ENCODE data around the gene RBM23. TPM values are rescaled to one million over a fixed set of nuclear protein-coding genes. Genes with fewer than 3 reads are reported as not detected.
A peak's percentile ranks its signal among the peaks of the same experiment; 100 is the strongest.

The RBM23 gene
- total RNA-seq, 4 donors from 2014 or later, result 52.7 to 229 (median 102) TPM

DNA sequence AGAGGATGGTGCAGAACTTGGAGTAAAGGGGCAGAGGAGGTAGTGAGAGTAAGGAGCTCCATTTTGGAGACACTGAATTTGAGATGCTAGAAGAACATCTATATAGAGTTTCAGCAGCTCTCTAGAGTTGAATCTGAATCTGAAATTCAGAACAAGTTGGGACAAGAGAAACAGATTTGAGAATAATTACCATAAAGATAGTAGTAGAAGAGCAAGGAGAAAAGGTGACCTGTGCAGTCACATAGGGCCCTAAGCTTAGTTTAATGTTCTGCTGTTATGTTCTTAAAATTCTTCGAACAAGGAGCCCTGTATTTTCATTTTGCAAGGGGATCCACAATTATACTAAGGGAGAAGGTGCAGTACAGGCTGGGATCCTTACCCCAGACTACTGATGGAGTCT lies 28.5 kb downstream of the RBM23 start:
- no peaks in the 10 kb centered on the region for H3K9me3 ChIP-seq
- WGBS, result 82% methylated on average over 1 of the region's 1 CpG

DNA sequence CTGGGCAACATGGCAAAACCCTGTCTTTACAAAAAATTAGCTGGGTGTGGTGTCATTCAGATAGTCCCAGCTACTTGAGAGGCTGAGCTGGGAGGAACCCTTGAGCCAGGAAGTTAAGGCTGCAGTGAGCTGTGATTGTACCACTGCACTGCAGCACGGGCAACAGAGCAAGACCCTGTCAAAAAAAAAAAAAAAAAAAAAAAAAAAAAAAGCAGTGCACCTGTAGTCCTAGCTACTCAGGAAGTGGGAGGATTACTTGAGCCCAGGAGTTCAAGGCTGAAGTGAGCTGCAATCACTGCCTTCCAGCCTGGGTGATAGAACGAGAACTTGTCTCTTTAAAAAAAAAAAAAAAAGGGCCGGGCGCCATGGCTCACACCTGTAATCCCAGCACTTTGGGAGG lies 30.3 kb downstream of the RBM23 start:
- Histone ChIP-seq H3K36me3 (no peaks in the 10 kb centered on the region), H3K27me3 (no peaks in the 10 kb centered on the region), H3K4me1 (peaks cover 17 to 26% (median 20%) of the 10 kb centered on the region in 4 donors), H3K4me3 (no peak overlapping the region), H3K27ac (replicated peaks in 1 of 4) (no peak overlapping the region), H3K9me3 (no peaks in the 10 kb centered on the region)
- WGBS, result 79% methylated on average over 4 of the region's 4 CpGs
- intact Hi-C loops (cut with DNase I), result no loop called here
- no peak for DNase-seq (ENCODE audit: extremely low spot score)
- TF ChIP-seq EP300 (IDR thresholded peaks at IDR 0.05), result no peak
- no peak for TF ChIP-seq POLR2A (IDR thresholded peaks at IDR 0.05; ENCODE audit: low read depth)
- TF ChIP-seq, protein P1, sequence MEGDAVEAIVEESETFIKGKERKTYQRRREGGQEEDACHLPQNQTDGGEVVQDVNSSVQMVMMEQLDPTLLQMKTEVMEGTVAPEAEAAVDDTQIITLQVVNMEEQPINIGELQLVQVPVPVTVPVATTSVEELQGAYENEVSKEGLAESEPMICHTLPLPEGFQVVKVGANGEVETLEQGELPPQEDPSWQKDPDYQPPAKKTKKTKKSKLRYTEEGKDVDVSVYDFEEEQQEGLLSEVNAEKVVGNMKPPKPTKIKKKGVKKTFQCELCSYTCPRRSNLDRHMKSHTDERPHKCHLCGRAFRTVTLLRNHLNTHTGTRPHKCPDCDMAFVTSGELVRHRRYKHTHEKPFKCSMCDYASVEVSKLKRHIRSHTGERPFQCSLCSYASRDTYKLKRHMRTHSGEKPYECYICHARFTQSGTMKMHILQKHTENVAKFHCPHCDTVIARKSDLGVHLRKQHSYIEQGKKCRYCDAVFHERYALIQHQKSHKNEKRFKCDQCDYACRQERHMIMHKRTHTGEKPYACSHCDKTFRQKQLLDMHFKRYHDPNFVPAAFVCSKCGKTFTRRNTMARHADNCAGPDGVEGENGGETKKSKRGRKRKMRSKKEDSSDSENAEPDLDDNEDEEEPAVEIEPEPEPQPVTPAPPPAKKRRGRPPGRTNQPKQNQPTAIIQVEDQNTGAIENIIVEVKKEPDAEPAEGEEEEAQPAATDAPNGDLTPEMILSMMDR (IDR thresholded peaks at IDR 0.05), result no peak
- no peak for TF ChIP-seq POLR2AphosphoS5 (IDR thresholded peaks at IDR 0.05)

More for the DNA sequence above, 28.5 kb downstream of the RBM23 start:
- H3K4me1 ChIP-seq, result peaks cover 17 to 26% (median 20%) of the 10 kb centered on the region in 4 donors
- no peak for TF ChIP-seq POLR2A (IDR thresholded peaks at IDR 0.05; ENCODE audit: low read depth)
- no peak for TF ChIP-seq POLR2AphosphoS5 (IDR thresholded peaks at IDR 0.05)
- TF ChIP-seq EP300 (IDR thresholded peaks at IDR 0.05), result no peak
- TF ChIP-seq, protein P1 (IDR thresholded peaks at IDR 0.05), result no peak
- H3K4me3 ChIP-seq, result no peak overlapping the region
- intact Hi-C loops (cut with DNase I), result no loop called here
- DNase-seq (ENCODE audit: extremely low spot score), result no peak
- H3K36me3 ChIP-seq, result no peaks in the 10 kb centered on the region
- no peaks in the 10 kb centered on the region for H3K27me3 ChIP-seq
- H3K27ac ChIP-seq (replicated peaks in 1 of 4), result no peak overlapping the region

DNA sequence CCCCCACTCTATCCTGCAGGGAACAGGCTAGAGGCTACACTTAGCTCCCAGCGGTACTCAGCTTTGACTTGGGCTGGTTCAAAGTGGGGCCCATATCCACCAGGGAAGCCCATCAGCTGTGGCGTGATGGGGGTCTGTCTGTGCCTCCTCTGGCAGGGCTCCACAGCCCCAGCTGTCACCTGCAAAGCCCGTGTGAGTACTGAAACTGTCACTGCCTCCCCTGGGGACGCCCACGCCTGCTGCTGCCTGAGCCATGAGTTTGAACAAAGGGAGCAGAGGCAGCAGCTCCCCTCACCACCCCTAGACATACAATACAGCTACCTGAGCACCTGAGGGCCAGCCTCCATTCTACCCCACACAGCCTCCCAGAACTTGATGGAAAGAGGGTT lies 31.0 kb downstream of the RBM23 start:
- Histone ChIP-seq H3K4me3 (peak overlapping the region in 1 of 4 donors; percentile 74), H3K27ac (replicated peaks in 1 of 4) (no peak overlapping the region), H3K4me1 (peaks cover 20 to 33% (median 26%) of the 10 kb centered on the region in 4 donors), H3K9me3 (no peaks in the 10 kb centered on the region), H3K27me3 (peaks cover 0 to 5% (median 0%) of the 10 kb centered on the region in 4 donors), H3K36me3 (no peaks in the 10 kb centered on the region)
- no peak for DNase-seq (ENCODE audit: extremely low spot score)
- WGBS, result 89% methylated on average over 3 of the region's 5 CpGs
- TF ChIP-seq POLR2AphosphoS5 (IDR thresholded peaks at IDR 0.05) (no peak), POLR2A (IDR thresholded peaks at IDR 0.05; ENCODE audit: low read depth) (no peak)
- TF ChIP-seq, protein P1 (IDR thresholded peaks at IDR 0.05), result no peak
- intact Hi-C loops (cut with DNase I), result no loop called here

DNA sequence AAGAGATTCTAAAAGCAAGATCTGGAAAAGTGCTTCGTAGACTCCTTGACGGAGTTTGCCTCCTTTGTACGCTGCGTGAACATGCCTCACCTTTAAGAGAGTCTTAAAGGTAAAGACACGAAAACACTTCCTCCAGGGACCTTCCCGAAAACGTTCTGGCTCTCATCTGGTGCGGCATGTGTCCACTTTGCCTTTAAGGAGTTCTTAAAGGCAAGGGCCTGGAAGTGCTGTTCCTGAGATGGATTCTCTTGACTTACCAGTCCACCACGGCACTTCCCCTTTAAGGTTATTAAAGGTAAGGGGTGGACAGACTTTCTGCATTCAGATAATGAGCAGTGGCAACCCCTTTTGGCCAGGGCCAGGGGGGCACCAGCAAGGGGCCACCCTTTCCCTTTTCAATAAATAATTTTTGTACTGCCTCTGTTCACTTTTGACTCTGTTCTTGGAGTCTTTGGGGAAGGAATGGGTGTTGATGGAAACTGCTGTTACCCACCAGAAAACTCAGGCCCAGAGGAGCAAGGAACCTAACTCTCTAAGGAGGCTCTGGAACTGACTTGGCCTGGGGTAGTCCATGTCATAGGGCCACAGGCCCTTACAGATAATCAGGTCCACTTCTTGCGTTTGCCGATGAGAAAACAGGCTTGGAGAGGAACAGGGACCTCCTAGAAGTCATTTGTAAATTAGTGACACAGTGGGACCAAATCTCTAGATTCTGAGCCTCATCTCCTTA lies 31.5 kb downstream of the RBM23 start:
- H3K27ac ChIP-seq (replicated peaks in 1 of 4), result peak overlapping the region; percentile 38 to 75 (median 55)

DNA sequence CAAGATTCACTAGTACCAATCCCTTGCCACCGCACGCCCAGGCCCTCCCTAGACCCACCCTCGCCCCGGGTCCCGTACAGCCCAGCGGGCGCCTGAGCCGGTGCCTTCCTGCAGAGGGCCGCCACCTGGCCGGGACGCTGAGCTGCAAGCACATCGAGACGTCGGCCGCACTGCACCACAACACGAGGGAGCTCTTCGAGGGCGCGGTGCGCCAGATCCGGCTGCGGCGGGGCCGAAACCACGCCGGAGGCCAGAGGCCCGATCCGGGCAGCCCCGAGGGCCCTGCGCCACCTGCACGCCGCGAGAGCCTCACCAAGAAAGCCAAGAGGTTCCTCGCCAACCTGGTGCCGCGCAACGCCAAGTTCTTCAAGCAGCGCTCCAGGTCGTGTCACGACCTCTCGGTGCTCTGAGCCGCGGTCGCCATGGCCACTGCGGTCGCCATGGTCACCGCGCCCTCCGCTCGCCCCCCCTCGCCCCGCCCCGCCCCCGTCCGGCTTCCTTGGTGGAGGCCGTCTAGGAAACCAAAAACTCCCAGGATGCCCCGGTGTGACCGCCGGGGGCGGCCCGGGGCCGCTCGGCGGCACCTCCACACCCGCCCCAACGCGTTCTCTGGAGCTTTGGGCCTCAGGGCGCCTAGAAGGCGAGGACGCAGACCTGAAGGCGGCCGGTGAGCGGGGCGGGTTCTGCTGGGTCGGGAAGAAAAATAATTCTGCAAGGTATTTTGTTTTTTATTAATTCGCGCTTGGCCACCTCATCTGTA lies 32.3 kb downstream of the RBM23 start:
- DNase-seq (ENCODE audit: extremely low spot score), result no peak
- peaks cover 0 to 5% (median 0%) of the 10 kb centered on the region in 4 donors for H3K27me3 ChIP-seq
- under 1% methylated on average over 24 of the region's 77 CpGs for WGBS
- H3K4me1 ChIP-seq, result peaks cover 20 to 42% (median 34%) of the 10 kb centered on the region in 4 donors
- intact Hi-C loops (cut with DNase I), result no loop called here
- no peaks in the 10 kb centered on the region for H3K9me3 ChIP-seq
- H3K27ac ChIP-seq (replicated peaks in 1 of 4), result peak overlapping the region; percentile 38 to 75 (median 55)
- TF ChIP-seq, protein P1 (IDR thresholded peaks at IDR 0.05), result peak in 1 of 3 experiments; percentile 8
- TF ChIP-seq POLR2AphosphoS5 (IDR thresholded peaks at IDR 0.05), result peak in 1 of 2 donors; percentile 44
- no peak for TF ChIP-seq POLR2A (IDR thresholded peaks at IDR 0.05; ENCODE audit: low read depth)
- no peak for TF ChIP-seq EP300 (IDR thresholded peaks at IDR 0.05)
- no peaks in the 10 kb centered on the region for H3K36me3 ChIP-seq
- H3K4me3 ChIP-seq, result peak overlapping the region; percentile 57 to 74 (median 59)

More for the DNA sequence above, 31.5 kb downstream of the RBM23 start:
- no peaks in the 10 kb centered on the region for H3K9me3 ChIP-seq
- intact Hi-C loops (cut with DNase I), result no loop called here
- no peak for DNase-seq (ENCODE audit: extremely low spot score)
- H3K27me3 ChIP-seq, result peaks cover 0 to 5% (median 0%) of the 10 kb centered on the region in 4 donors
- H3K4me3 ChIP-seq, result peak overlapping the region; percentile 57 to 74 (median 59)
- H3K4me1 ChIP-seq, result peaks cover 20 to 39% (median 32%) of the 10 kb centered on the region in 4 donors
- no peaks in the 10 kb centered on the region for H3K36me3 ChIP-seq
- WGBS, result 23% methylated on average over 11 of the region's 11 CpGs
- TF ChIP-seq EP300 (IDR thresholded peaks at IDR 0.05) (no peak), POLR2AphosphoS5 (IDR thresholded peaks at IDR 0.05) (peak in 1 of 2 donors; percentile 3)
